Measurements from ENCODE around the gene CLEC10A.

- TF ChIP-seq POLR2AphosphoS5 (IDR thresholded peaks at IDR 0.05) (no peak), POLR2A (IDR thresholded peaks at IDR 0.05) (no peak), EP300 (IDR thresholded peaks at IDR 0.05) (no peak), CTCF (IDR thresholded peaks at IDR 0.05) (no peak)
These were observed 52.7 kb downstream of the CLEC10A start for GRCh38 chr17:7027335-7027734.
